GM18507 (cell line): ENCODE data around the gene MFSD6L.
A peak's percentile ranks its signal among the peaks of the same experiment; 100 is the strongest.

Experiments used
- DNase-seq: peaks from one replicate; pipeline ENCODE4 v3.0.0; 2011; ENCODE audit warnings: low read depth; ENCODE audit not compliant: insufficient read length; ENCODE audit errors: extremely low spot score
- FAIRE-seq: peaks from 2 replicates; lab custom pipeline; 2011; peaks lifted over from hg19 to GRCh38; lab: Jason Lieb, UNC

Gene MFSD6L, protein sequence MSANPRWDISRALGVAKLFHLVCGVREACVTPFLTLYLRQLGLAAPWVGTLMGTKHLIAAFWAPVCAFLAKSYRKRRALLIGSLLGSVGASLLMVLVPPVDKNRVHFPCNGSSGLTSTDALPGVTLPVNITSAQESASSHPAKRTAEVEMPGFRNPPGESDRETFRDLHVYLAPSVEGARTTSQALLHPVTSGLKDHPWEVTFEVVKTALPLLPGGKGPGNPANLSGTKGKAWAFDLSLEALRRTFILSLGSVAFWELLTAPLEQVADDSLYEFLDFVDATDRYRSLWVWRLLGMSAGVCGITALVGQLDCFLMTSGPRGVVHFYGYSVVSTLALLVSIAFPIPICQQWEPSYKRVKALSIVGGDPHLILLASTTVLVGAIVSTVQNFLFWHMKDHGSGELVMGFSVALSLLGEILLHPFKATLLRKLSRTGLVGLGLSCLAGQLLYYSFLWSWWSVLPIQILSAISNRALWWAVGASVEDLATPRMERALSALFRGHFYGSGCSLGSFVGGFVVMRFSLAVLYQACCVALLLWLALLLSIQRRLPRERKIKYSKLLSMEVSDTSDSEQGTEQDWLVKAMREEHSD

DNA sequence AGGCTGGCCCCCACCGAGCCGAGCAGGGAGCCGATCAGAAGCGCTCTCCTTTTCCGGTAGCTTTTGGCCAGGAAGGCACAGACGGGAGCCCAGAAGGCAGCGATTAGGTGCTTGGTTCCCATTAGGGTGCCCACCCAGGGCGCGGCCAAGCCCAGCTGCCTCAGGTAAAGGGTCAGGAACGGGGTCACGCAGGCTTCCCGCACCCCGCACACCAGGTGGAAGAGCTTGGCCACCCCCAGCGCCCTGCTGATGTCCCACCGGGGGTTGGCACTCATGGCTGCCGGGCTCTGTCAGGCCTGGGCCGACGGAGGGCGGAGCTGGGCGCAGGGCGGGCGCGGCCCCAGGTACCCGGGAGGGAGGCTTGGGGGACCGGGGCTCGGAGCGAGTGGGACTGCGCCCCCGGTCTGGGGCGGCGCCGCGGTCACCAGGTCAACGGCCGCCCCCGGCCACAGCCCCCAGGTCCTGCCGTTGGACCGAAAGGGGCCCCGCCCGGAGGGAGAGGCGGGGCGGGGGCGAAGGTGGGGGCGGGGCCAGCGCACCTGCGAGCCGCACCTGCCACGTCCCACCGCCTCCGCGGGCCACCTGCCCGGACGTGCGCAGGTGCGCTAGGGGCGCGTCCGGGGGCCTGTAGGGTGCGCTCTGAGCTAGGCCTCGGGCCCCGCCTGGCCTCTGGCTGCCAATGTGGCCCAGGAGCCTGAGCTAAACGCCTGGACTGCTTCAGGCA, at the start of gene MFSD6L:
Gene MFSD6L, minus strand, starts transcription at position 520 of the 724 bp plus-strand sequence. Its CDS starts 245 bp downstream, at position 275.
- FAIRE-seq: no peak
- DNase-seq: no peak

DNA sequence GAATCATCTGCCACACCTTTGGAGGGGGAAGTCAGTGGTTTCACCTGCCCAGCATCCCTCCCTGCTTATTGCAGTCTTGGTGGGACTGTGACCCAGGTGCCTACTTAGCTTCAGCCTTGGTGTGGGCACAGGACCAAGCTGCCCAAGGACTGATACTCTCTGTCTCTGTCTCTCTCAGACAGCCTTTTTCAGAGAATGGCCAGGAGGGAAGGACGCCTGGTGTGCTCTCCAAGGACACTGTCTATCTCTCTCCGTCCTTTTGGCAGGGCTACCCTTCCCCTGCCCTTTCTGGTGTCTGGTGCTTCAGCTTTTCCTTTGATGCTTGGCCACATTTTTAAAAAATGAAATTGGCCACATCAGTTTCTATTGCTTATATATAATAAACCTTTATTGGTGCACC, 48.7 kb upstream of the MFSD6L start:
- DNase-seq: no peak
- FAIRE-seq: no peak

DNA sequence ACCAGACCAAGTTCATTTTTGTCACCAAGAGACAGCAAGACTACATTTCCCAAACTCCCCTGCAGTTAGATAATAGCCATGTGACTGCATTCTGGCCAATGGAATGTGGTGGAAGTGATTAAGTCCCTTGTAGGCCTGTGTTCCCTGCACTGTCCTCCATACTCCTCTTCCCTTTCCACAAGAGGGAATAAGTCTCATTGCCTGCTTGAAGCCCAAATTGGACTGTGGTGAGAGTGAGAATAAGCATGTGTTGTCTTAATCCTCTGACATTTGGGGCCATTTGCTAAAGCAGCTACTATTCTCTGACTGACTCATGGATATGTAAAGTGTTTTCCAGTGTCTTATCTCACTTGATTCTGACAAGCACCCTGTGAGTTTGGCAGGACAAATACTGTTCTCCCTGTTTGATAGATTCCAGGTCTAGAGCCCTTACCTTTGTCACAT, 47.6 kb upstream of the MFSD6L start:
- peak; percentile 76 for FAIRE-seq
- DNase-seq: no peak

DNA sequence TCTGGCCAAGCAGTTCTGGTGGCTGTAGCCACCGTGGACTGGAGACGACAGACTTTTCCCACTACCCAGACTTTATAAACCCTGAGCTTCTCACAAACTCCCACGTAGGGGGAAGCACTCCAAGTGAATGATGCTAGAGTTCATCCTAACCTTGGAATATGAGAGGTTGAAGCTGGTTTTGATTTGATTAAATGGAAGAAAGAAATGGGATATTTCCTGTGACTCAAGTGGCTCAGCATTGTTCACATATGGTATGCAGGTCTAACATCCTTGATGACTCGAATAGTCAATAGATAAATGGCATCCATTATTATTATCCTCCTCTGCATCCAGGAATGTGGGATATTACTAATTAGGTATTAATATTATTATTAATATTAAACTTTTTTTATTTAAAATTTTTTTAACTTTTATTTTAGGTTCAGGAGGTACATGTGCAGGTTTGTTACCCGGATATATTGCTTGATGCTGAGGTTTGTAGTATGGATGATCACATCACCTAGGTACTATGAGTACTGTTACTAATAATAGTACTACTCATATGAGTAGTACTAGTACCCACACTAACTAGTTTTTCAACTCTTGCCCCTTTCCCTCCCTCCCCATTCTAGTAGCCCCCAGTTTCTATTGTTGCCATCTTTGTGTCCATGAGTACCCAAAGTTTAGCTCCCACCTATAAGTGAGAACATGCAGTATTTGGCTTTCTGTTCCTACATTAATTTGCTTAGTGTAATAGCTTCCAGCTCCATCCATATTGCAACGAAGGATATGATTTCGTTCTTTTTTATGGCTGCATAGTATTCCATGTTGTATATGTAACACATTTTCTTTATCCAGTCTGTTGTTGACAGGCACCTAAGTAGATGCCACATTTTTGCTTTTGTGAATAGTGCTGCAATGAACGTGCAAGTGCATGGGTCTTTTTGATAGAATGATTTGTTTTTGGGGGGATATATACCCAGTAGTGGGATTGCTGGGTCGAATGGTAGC, 45.4 kb upstream of the MFSD6L start:
- no peak for FAIRE-seq
- DNase-seq: no peak

DNA sequence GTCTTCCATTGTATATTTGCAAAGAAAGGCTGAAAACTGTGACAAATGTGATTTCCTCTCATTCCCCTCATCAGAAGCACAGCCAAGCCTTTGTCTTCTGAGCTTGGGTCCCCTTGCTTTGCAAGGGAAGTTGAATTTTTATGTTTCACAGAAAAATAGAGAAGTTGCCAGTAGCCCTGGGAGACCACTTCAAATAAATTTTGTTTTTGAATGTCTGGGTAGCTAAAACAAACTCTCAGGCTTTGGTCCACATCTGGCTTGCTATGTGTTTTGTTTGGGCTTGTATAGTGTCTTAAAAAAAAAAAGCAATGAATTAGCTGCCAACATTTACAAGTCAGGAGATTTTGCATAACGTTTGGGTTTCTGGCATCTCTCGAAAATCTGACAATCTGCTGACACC, 44.2 kb upstream of the MFSD6L start:
- no peak for DNase-seq
- FAIRE-seq: peak; percentile 44

DNA sequence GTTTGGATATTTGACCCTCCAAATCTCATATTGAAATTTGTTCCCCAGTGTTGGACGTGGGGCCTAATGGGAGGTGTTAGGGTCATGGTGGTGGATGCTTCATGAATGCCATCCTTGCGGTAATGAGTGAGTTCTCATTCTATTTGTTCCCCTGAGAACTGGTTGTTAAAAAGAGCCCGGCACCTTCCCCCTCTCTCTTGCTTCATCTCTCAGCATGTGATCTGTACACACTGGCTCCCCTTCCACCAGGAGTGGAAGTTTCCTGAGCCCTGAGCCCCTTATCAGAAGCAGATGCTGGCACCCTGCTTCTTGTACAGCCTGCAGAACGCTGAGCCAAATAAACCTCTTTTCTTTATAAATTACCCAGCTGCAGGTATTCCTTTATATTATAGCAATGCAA, 42.7 kb upstream of the MFSD6L start:
- no peak for DNase-seq
- no peak for FAIRE-seq

- DNase-seq: no peak
- no peak for FAIRE-seq
Measured at GRCh38 chr17:8839410-8839935, 40.3 kb upstream of the MFSD6L start.

DNA sequence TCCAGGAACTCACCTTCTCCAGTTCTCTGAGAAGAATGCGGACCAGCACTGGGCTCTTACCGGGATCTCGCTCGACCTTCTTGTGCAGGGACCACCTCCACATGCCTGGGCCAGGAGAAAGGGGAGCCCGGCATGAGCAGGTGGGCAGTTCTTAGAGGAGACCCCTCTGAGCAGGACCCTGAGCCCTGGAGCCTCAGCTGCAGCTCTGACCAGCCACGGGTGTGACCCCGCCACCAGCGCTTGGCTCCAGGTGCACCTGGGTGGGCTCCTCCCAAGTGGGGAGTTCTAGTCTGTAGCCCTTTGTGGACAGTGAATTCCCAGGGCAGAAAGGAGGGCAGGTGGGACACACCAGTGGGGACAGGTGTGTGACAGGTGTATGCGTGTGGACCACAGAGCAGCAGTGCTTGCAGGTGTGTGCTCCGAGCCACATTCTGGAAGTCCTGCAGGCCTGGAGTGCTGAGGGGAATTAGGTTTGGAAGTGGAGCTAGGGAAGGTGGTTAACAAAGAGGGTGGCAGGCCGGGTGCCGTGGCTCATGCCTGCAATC, 39.5 kb upstream of the MFSD6L start:
- FAIRE-seq (no peak), DNase-seq (no peak)

GRCh38 chr17:8837563-8838075, 38.5 kb upstream of the MFSD6L start:
- FAIRE-seq (no peak), DNase-seq (no peak)

DNA sequence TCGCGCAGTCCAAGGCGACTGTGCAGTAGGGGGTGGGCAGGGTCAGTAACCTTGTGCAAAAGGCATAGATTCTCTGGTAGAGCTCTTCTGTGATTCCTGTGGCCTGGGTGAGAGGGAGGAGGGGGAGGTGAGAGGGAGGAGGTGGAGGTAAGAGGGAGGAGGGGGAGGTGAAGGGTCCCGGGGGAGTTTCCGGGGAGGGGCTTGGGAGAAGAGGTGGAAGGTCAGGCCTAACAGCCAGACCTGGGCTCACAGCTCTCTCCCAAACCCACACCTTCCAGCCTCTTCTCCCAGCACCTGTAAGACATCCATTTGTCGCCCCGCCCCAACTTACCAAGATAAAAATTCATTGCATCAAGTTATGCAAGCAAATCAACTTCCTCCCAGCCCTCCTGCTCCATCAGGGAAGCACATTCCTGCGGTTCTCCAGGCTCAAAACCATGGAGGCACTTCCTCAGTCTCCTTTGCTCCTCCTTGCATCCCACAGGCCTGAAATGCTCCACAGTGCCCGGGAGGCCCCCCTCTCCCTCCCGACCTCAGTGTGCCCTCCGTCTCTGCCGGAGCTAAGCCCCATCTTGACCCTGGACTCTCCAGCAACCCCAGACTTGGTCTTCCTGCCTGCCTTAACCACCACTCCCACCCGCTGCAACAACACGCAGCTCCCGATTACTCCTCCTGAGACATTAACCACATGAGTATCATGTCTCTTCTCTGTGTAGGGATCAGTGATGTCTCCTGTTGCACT, 37.8 kb upstream of the MFSD6L start:
- DNase-seq: no peak
- FAIRE-seq: no peak

- DNase-seq (no peak), FAIRE-seq (no peak)
Measured at GRCh38 chr17:8835631-8836364, 36.6 kb upstream of the MFSD6L start.

- FAIRE-seq: no peak
- no peak for DNase-seq
Measured at GRCh38 chr17:8835106-8835505, 35.9 kb upstream of the MFSD6L start.

- DNase-seq (no peak), FAIRE-seq (no peak)
Measured at GRCh38 chr17:8832711-8833352, 33.7 kb upstream of the MFSD6L start.

DNA sequence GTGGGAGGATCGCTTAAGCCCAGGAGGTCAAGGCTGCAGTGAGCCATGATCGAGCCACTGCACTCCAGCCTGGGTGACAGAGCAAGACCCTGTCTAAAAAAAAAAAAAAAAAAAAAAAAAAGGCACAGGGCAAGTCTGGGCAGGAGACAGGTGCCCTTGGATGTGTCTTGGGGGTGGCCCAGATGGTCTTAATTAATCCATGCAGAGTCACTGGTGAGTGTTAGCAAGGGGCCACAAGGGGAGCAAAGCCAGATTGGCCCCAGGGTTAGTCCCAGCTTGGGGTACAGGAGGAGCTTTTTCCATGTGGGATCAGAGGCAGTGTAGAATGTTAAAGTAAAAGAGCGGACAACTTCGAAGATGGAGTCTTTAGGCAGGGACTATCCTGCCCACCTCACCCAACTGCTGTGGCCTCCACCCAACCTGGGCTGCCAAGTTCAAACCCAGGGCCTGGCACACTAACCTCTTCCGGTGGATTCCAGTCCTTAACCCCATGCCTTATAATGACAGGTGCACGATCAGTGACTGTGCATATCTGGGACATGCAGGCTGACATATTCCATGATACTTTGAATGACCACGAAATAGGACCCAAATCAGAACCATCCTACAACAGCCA, 32.2 kb upstream of the MFSD6L start:
- DNase-seq: no peak
- FAIRE-seq: no peak

DNA sequence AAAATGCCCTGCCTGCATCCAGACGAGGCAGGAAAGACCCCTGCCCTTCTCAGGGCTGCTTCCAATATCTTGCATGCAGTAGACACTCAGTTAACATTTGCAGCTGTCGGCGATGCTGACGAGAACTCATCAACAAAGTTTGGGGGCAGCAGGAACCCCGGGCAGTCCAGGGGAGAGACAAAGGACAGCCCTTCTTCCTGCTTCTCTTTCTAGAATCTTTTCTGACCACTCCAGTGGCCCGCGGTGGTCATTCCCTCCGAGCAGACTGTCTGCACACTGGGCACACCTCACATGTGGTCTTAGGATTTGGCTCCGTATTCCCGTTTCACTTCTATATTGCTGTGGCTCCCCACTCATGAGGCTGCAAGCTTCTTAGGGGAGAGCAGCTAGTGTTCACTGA, 31.0 kb upstream of the MFSD6L start:
- DNase-seq (no peak), FAIRE-seq (no peak)
